Mucosa of rectum (tissue), 2 donors: ENCODE measurements around the gene CTRB1.

Experiments used
- H3K27ac ChIP-seq, 2 donors: one replicate each; pipeline ENCODE4 v1.7.0; 2013; ENCODE audit warnings: inconsistent platforms in 2 of 2, low read depth in 2 of 2, low read length in 2 of 2
- H3K27me3 ChIP-seq, 2 donors: one replicate each; pipeline ENCODE4 v1.7.0; 2013; ENCODE audit warnings: low read length in 2 of 2; ENCODE audit not compliant: control insufficient read depth in 2 of 2, insufficient read depth in 2 of 2
- H3K36me3 ChIP-seq, 2 donors: one replicate each; pipeline ENCODE4 v1.7.0; 2013; ENCODE audit warnings: low read length in 2 of 2; ENCODE audit not compliant: control insufficient read depth in 2 of 2, insufficient read depth in 2 of 2
- H3K4me1 ChIP-seq, 2 donors: one replicate each; pipeline ENCODE4 v1.7.0; 2013; ENCODE audit warnings: low read length in 2 of 2, mild to moderate bottlenecking in 1 of 2; ENCODE audit not compliant: control insufficient read depth in 2 of 2, insufficient read depth in 2 of 2
- H3K4me3 ChIP-seq, 2 donors: one replicate each; pipeline ENCODE4 v1.7.0; 2013; ENCODE audit warnings: low read length in 2 of 2
- H3K9ac ChIP-seq, 2 donors: one replicate each; pipeline ENCODE4 v1.7.0; 2013; ENCODE audit warnings: low read length in 2 of 2, low read depth in 1 of 2, mild to moderate bottlenecking in 1 of 2
- H3K9me3 ChIP-seq, 2 donors: one replicate each; pipeline ENCODE4 v1.7.0; 2013; ENCODE audit warnings: low read length in 2 of 2; ENCODE audit not compliant: control insufficient read depth in 2 of 2
- donor health status: healthy.
- donor health status: Normal muscosa, but diverticular disease.

CTRB1 gene

GRCh38 chr16:75262104-75262799 lies 43.5 kb downstream of the CTRB1 start:
- H3K9me3 ChIP-seq, result no peaks in the 10 kb centered on the region
- peaks cover 49 to 51% of the 10 kb centered on the region in 2 donors for H3K4me1 ChIP-seq
- peak overlapping the region in 1 of 2 donors; percentile 37 for H3K4me3 ChIP-seq
- H3K27me3 ChIP-seq, result peaks cover 0 to 5% of the 10 kb centered on the region in 2 donors
- peak overlapping the region; percentile 69 to 79 for H3K27ac ChIP-seq
- H3K9ac ChIP-seq, result peak overlapping the region in 1 of 2 donors; percentile 27
- H3K36me3 ChIP-seq, result no peaks in the 10 kb centered on the region

- H3K9me3 ChIP-seq, result no peaks in the 10 kb centered on the region
- no peaks in the 10 kb centered on the region for H3K36me3 ChIP-seq
- peaks cover 47 to 51% of the 10 kb centered on the region in 2 donors for H3K4me1 ChIP-seq
- peak overlapping the region in 1 of 2 donors; percentile 27 for H3K9ac ChIP-seq
- H3K4me3 ChIP-seq, result peak overlapping the region in 1 of 2 donors; percentile 37
- H3K27me3 ChIP-seq, result peaks cover 0 to 5% of the 10 kb centered on the region in 2 donors
- peak overlapping the region; percentile 69 to 79 for H3K27ac ChIP-seq
Observed at GRCh38 chr16:75262800-75263127, 44.0 kb downstream of the CTRB1 start.

- peak overlapping the region in 1 of 2 donors; percentile 77 for H3K4me3 ChIP-seq
- no peaks in the 10 kb centered on the region for H3K9me3 ChIP-seq
- no peak overlapping the region for H3K9ac ChIP-seq
- H3K27me3 ChIP-seq, result peaks cover 0 to 5% of the 10 kb centered on the region in 2 donors
- no peaks in the 10 kb centered on the region for H3K36me3 ChIP-seq
- peaks cover 43 to 52% of the 10 kb centered on the region in 2 donors for H3K4me1 ChIP-seq
- peak overlapping the region; percentile 69 to 82 for H3K27ac ChIP-seq
Observed at GRCh38 chr16:75263291-75263962, 44.6 kb downstream of the CTRB1 start.

- H3K36me3 ChIP-seq, result no peaks in the 10 kb centered on the region
- H3K9ac ChIP-seq, result no peak overlapping the region
- H3K9me3 ChIP-seq, result no peaks in the 10 kb centered on the region
- H3K27me3 ChIP-seq, result peaks cover 0 to 5% of the 10 kb centered on the region in 2 donors
- peaks cover 39 to 52% of the 10 kb centered on the region in 2 donors for H3K4me1 ChIP-seq
- H3K27ac ChIP-seq, result peak overlapping the region; percentile 66 to 82
- peak overlapping the region; percentile 76 to 77 for H3K4me3 ChIP-seq
Observed at GRCh38 chr16:75263963-75264445, 45.2 kb downstream of the CTRB1 start.

GRCh38 chr16:75264457-75264998 lies 45.7 kb downstream of the CTRB1 start:
- Histone ChIP-seq H3K4me3 (peak overlapping the region; percentile 76 to 77), H3K27me3 (peaks cover 0 to 5% of the 10 kb centered on the region in 2 donors), H3K36me3 (no peaks in the 10 kb centered on the region), H3K9me3 (no peaks in the 10 kb centered on the region), H3K9ac (peak overlapping the region; percentile 83 to 91), H3K4me1 (peaks cover 42 to 52% of the 10 kb centered on the region in 2 donors), H3K27ac (peak overlapping the region; percentile 66 to 82)

GRCh38 chr16:75264999-75265910 lies 46.5 kb downstream of the CTRB1 start:
- peaks cover 0 to 5% of the 10 kb centered on the region in 2 donors for H3K27me3 ChIP-seq
- peaks cover 43 to 52% of the 10 kb centered on the region in 2 donors for H3K4me1 ChIP-seq
- H3K27ac ChIP-seq, result peak overlapping the region; percentile 66 to 82
- H3K36me3 ChIP-seq, result no peaks in the 10 kb centered on the region
- peak overlapping the region; percentile 76 to 77 for H3K4me3 ChIP-seq
- H3K9me3 ChIP-seq, result no peaks in the 10 kb centered on the region
- peak overlapping the region; percentile 83 to 91 for H3K9ac ChIP-seq

- Histone ChIP-seq H3K9me3 (no peaks in the 10 kb centered on the region), H3K27ac (peak overlapping the region; percentile 66 to 82), H3K9ac (peak overlapping the region; percentile 83 to 91), H3K4me1 (peaks cover 43 to 51% of the 10 kb centered on the region in 2 donors), H3K4me3 (peak overlapping the region; percentile 76 to 77), H3K27me3 (peaks cover 0 to 5% of the 10 kb centered on the region in 2 donors), H3K36me3 (no peaks in the 10 kb centered on the region)
Observed at GRCh38 chr16:75265911-75266701, 47.3 kb downstream of the CTRB1 start.

GRCh38 chr16:75266738-75267630 lies 48.2 kb downstream of the CTRB1 start:
- H3K27me3 ChIP-seq, result peaks cover 0 to 5% of the 10 kb centered on the region in 2 donors
- peak overlapping the region in 1 of 2 donors; percentile 82 for H3K27ac ChIP-seq
- H3K4me1 ChIP-seq, result peaks cover 37 to 42% of the 10 kb centered on the region in 2 donors
- H3K9me3 ChIP-seq, result no peaks in the 10 kb centered on the region
- no peaks in the 10 kb centered on the region for H3K36me3 ChIP-seq
- H3K4me3 ChIP-seq, result peak overlapping the region in 1 of 2 donors; percentile 77
- peak overlapping the region in 1 of 2 donors; percentile 57 for H3K9ac ChIP-seq
